Measurements from ENCODE around the gene NMNAT3. TPM values are rescaled to one million over a fixed set of nuclear protein-coding genes. Genes with fewer than 3 reads are reported as not detected.

Gene NMNAT3
- total RNA-seq, 2 donors from 2014 or later: 1.2 to 1.6 TPM

- H3K27me3 ChIP-seq (ENCODE audit: control insufficient read depth, insufficient read depth, low read length, poor library complexity, severe bottlenecking): no peaks in the 10 kb centered on the region
- no peak for TF ChIP-seq CTCF (conservative IDR thresholded peaks at IDR 0.05)
- peaks cover 5% of the 10 kb centered on the region for H3K4me1 Mint-ChIP-seq
- no peak for DNase-seq
- H3K36me3 Mint-ChIP-seq (ENCODE audit: low read depth): no peaks in the 10 kb centered on the region
- no peaks in the 10 kb centered on the region for H3K9me3 ChIP-seq (ENCODE audit: control insufficient read depth, low read length)
- WGBS, 2 experiments (ENCODE audit: insufficient coverage in 1 of 2, insufficient read length in 1 of 2): 92 to 100% methylated on average over 1 to 3 of the region's 3 CpGs
- H3K9ac ChIP-seq (ENCODE audit: extremely low read depth, low read length, poor library complexity, severe bottlenecking): no peak overlapping the region
- no peak overlapping the region for H3K27ac ChIP-seq (ENCODE audit: low read depth, low read length)
- peaks cover 5% of the 10 kb centered on the region for H3K4me1 ChIP-seq (ENCODE audit: control insufficient read depth, insufficient read depth, low read length)
- no peak overlapping the region for H3K4me3 ChIP-seq (ENCODE audit: low read length)
- H3K4me3 Mint-ChIP-seq: no peak overlapping the region
- no peaks in the 10 kb centered on the region for H3K36me3 ChIP-seq (ENCODE audit: control insufficient read depth, insufficient read depth, low read length)
- no peaks in the 10 kb centered on the region for H3K9me3 Mint-ChIP-seq
- peaks cover 5% of the 10 kb centered on the region for H3K27me3 Mint-ChIP-seq (ENCODE audit: insufficient read depth)
- H3K27ac Mint-ChIP-seq: no peak overlapping the region
These were observed 39.2 kb upstream of the NMNAT3 start for GRCh38 chr3:139716908-139717485.

GRCh38 chr3:139715743-139716360 lies 38.1 kb upstream of the NMNAT3 start:
- Histone ChIP-seq H3K4me3 (ENCODE audit: low read length) (no peak overlapping the region), H3K27ac (ENCODE audit: low read depth, low read length) (no peak overlapping the region), H3K9ac (ENCODE audit: extremely low read depth, low read length, poor library complexity, severe bottlenecking) (no peak overlapping the region), H3K9me3 (ENCODE audit: control insufficient read depth, low read length) (no peaks in the 10 kb centered on the region), H3K4me1 (ENCODE audit: control insufficient read depth, insufficient read depth, low read length) (peaks cover 5% of the 10 kb centered on the region), H3K27me3 (ENCODE audit: control insufficient read depth, insufficient read depth, low read length, poor library complexity, severe bottlenecking) (no peaks in the 10 kb centered on the region), H3K36me3 (ENCODE audit: control insufficient read depth, insufficient read depth, low read length) (no peaks in the 10 kb centered on the region)
- DNase-seq: no peak
- Mint-ChIP-seq H3K4me1 (peaks cover under 1% of the 10 kb centered on the region), H3K27ac (no peak overlapping the region), H3K36me3 (ENCODE audit: low read depth) (no peaks in the 10 kb centered on the region), H3K9me3 (no peaks in the 10 kb centered on the region), H3K4me3 (no peak overlapping the region), H3K27me3 (ENCODE audit: insufficient read depth) (peaks cover 5% of the 10 kb centered on the region)
- TF ChIP-seq CTCF (conservative IDR thresholded peaks at IDR 0.05): no peak
- WGBS, 2 experiments (ENCODE audit: insufficient coverage in 1 of 2, insufficient read length in 1 of 2): 86 to 88% methylated on average over 2 of the region's 2 CpGs

GRCh38 chr3:139715166-139715565 lies 37.4 kb upstream of the NMNAT3 start:
- H3K9me3 ChIP-seq (ENCODE audit: control insufficient read depth, low read length): no peaks in the 10 kb centered on the region
- H3K9ac ChIP-seq (ENCODE audit: extremely low read depth, low read length, poor library complexity, severe bottlenecking): no peak overlapping the region
- no peaks in the 10 kb centered on the region for H3K36me3 Mint-ChIP-seq (ENCODE audit: low read depth)
- H3K27ac Mint-ChIP-seq: no peak overlapping the region
- H3K4me1 Mint-ChIP-seq: peaks cover 8% of the 10 kb centered on the region
- peaks cover 5% of the 10 kb centered on the region for H3K4me1 ChIP-seq (ENCODE audit: control insufficient read depth, insufficient read depth, low read length)
- no peaks in the 10 kb centered on the region for H3K9me3 Mint-ChIP-seq
- no peaks in the 10 kb centered on the region for H3K36me3 ChIP-seq (ENCODE audit: control insufficient read depth, insufficient read depth, low read length)
- no peak for TF ChIP-seq CTCF (conservative IDR thresholded peaks at IDR 0.05)
- H3K27ac ChIP-seq (ENCODE audit: low read depth, low read length): no peak overlapping the region
- WGBS, 2 experiments (ENCODE audit: insufficient coverage in 1 of 2, insufficient read length in 1 of 2): 91 to 100% methylated on average over 2 of the region's 2 CpGs
- no peaks in the 10 kb centered on the region for H3K27me3 ChIP-seq (ENCODE audit: control insufficient read depth, insufficient read depth, low read length, poor library complexity, severe bottlenecking)
- peaks cover 5% of the 10 kb centered on the region for H3K27me3 Mint-ChIP-seq (ENCODE audit: insufficient read depth)
- no peak overlapping the region for H3K4me3 ChIP-seq (ENCODE audit: low read length)
- no peak overlapping the region for H3K4me3 Mint-ChIP-seq
- DNase-seq: no peak
